ENCODE data around the gene TOMM7.
"Not testable (repeated sequence)": the region's sequence is repeated elsewhere in the genome, so short reads cannot be mapped to it uniquely, and the experiment has no call there.

Gene TOMM7

DNA sequence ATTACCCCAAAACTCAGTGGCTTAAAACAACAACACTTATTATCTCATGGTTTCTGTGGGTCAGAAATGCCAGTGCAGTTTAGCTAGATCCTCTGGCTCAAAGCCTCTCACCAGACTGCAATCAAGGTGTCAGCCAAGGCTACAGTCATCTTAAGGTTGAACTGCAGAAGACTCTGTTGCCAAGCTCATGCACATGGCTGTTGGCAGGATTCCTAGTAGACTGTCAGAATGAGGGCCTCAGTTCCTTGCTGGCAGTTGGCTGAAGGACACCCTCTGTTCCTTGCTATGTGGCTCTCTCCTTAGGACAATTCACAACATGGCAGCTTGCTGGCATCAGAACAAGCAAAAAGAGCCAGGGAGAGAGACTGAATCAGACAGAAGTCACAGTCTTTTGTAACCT, 34.7 kb downstream of the TOMM7 start:
- no peak overlapping the region for H3K27ac ChIP-seq
- TF ChIP-seq, protein P1, sequence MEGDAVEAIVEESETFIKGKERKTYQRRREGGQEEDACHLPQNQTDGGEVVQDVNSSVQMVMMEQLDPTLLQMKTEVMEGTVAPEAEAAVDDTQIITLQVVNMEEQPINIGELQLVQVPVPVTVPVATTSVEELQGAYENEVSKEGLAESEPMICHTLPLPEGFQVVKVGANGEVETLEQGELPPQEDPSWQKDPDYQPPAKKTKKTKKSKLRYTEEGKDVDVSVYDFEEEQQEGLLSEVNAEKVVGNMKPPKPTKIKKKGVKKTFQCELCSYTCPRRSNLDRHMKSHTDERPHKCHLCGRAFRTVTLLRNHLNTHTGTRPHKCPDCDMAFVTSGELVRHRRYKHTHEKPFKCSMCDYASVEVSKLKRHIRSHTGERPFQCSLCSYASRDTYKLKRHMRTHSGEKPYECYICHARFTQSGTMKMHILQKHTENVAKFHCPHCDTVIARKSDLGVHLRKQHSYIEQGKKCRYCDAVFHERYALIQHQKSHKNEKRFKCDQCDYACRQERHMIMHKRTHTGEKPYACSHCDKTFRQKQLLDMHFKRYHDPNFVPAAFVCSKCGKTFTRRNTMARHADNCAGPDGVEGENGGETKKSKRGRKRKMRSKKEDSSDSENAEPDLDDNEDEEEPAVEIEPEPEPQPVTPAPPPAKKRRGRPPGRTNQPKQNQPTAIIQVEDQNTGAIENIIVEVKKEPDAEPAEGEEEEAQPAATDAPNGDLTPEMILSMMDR (conservative IDR thresholded peaks at IDR 0.05): no peak

DNA sequence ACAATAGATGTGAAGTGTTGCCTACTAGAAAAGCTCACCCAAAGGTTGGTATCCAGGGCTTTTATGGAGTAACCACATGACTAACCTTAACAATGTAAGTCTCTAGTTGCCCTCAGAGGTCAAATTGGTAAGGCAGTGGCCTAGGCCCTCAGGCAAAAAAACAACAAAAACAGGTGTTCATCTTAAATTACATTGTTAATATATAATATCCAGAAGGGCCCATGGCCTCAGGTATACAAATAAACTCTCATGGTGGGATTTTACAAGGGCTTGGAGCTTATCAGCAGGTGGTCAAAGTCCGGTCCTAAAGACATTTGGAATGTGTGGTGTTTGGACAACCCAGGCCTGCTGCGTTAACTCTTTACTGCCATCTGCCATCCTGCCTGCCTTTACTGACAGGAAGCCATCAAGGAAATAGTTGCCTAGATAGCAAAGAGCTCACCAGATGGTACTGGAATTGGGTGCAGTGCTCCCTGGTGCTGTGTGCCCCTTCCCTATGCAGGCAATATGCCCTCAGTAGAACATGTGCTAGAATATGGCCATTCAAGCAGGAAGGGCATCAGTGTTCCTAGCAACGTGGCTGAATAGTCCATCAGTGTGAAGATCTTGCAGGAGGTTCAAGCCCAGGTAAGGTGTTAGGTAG, 36.2 kb downstream of the TOMM7 start:
- H3K27ac ChIP-seq: no peak overlapping the region
- TF ChIP-seq, protein P1 (conservative IDR thresholded peaks at IDR 0.05): no peak

DNA sequence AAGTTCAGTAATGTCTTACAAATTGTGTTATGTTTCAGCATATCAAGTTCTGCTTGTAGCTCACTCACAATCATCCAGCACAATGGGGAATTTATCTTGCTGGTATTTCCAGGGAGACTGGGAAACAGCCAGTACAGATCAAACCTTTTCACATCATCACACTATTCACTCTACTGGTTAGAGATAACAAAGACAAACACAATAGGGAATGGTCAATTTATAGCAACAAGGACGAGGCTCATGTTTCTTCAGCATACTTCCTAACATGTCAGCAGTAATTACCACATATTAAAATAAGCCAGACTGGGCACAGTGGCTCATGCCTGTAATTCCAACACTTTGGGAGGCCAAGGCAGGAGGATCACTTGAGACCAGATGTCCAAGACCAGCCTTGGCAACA, 38.3 kb downstream of the TOMM7 start:
- TF ChIP-seq, protein P1 (conservative IDR thresholded peaks at IDR 0.05): no peak
- H3K27ac ChIP-seq: no peak overlapping the region

DNA sequence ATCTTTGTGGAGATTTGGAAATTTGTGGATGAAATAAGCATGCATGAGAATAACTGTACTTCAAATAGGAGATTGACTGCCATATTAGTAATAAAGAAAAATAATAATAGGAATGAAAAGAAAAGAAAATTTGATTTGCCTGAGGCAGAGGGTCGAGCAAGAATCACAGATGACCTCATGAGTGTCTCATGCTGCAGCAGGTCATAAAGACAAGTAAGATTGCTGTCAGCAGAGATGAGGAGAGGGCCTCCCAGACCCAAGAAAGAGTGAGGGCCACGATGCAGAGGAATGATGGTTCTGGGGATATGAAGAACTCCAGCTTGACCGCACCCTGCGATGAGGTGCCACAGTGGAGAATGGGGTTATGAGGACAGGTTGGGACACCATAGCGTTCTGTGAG, 39.2 kb downstream of the TOMM7 start:
- TF ChIP-seq, protein P1 (conservative IDR thresholded peaks at IDR 0.05): no peak
- H3K27ac ChIP-seq: no peak overlapping the region

DNA sequence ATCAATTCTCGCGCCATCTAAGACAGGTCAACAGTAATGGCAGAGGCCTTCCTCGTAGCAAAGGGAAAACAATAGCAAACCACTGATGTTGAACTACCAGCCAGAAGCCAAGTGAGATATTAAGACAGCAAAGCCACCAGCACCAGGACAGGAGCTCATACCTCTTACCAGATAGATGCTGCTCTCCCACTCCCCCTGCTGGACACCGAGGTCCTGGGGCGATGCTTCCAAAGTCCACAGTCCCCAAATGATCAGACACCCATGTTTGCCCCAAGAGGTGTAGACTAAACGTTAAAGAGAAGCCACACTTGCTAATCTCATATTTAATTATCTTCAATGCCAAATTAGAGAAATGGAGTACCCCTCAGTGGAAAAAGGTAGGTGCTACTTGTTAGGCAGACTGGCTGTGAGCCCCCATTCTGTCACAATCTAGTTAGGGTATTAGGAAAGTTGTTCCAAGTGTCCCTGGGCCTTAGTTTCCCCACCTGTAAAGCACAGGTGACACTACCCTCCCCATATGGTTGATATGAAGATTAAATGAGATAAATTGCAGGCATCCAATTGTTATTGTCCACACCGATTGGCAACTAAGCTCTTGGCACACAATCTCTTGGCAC, 39.9 kb downstream of the TOMM7 start:
- no peak overlapping the region for H3K27ac ChIP-seq
- TF ChIP-seq, protein P1 (conservative IDR thresholded peaks at IDR 0.05): peak; percentile 79

DNA sequence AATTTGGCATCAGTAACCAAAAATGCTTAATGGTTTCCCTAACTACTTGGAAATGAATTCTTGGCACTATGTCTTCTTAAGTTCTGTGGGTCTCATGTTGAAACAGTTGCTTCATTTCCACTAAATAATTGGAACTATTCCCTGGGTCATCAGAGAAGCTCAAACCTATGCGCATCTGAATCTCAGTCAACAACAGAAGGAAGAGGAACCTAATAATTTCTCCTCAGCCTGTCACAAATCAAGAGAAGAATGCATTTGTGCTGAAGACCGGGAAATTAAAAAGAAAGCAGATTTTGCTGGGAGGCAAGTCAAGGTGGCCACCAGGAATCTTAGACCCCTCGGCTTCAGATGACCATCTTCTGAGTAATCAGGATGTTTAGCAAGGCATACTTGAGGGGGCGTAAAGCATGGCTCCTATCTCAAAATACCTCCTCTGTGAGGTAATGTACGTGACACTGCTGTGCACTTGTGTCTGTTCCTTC, 41.4 kb downstream of the TOMM7 start:
- no peak overlapping the region for H3K27ac ChIP-seq
- TF ChIP-seq, protein P1 (conservative IDR thresholded peaks at IDR 0.05): no peak

DNA sequence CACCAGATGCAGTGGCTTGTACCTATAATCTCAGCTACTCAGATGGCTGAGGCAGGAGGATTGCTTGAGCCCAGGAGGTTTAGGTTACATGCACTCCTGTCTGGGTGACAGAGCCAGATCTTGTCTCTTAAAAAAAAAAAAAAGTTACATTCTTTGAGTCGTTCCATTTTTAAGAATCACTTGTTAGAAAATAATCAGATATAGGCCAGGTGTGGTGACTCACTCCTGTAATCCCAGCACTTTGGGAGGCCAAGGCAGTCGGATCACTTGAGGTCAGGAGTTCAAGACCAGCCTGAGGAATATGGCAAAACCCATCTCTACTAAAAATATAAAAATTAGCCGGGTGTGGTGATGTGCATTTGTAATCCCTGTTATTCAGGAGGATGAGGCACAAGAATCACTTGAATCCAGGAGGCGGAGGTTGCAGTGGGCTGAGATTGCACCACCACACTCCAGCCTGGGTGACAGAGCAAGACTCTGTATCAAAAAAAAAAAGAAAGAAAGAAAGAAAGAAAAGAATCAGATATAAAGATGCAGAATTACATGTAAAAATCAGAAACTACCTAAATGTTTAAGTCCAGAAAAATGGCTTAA, 42.8 kb downstream of the TOMM7 start:
- not testable (repeated sequence) for H3K27ac ChIP-seq

DNA sequence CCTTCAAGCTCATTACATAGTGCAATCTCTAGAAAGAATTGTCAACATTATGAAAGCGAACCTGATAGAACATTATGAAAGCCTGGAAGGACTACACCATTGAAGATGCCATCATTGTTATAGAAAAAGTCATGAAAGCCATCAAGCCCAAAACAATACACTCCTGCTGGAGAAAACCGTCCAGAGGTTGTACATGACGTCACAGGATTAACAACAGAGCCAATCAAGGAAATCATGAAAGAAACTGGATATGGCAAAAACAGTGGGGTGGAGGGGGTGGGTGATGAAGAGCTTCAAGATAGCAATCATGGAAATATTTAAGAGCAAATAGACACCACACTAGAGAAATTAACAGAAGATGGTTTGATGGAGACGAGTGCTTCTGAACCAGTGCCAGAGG, 45.7 kb downstream of the TOMM7 start:
- TF ChIP-seq, protein P1 (conservative IDR thresholded peaks at IDR 0.05): no peak
- no peak overlapping the region for H3K27ac ChIP-seq

Measured in VCaP (cell line).